GM23338 (cell line): Measurements from ENCODE around the gene JAKMIP3. TPM values are rescaled to one million over a fixed set of nuclear protein-coding genes. Genes with fewer than 3 reads are reported as not detected.

Experiments
- ATAC-seq: fragments of 200-7000 bp; cut with Tn5 transposase; 3 replicates; pipeline ENCODE4 v1.9.1; 2020
- DNase-seq: peaks from one replicate; pipeline ENCODE4 v3.0.0-alpha.2; 2015; ENCODE audit warnings: low spot score
- H2AFZ ChIP-seq: fragments of 200-600 bp; sonication (generic); 2 replicates; pipeline ENCODE4 v1.8.0; 2016; ENCODE audit warnings: antibody characterized with exemption, mild to moderate bottlenecking, moderate library complexity
- H3F3A ChIP-seq: fragments of 200-600 bp; sonication (generic); replicated peaks from 2 replicates; pipeline ENCODE4 v1.8.0; 2017; ENCODE audit warnings: antibody characterized with exemption, mixed run types, low read depth
- H3K27ac ChIP-seq: fragments of 200-600 bp; sonication (generic); 2 replicates; pipeline ENCODE4 v1.6.1; 2016; ENCODE audit warnings: low read depth
- H3K27me3 ChIP-seq: fragments of 200-600 bp; sonication (generic); 2 replicates; pipeline ENCODE4 v1.8.0; 2016; ENCODE audit warnings: mild to moderate bottlenecking, mixed run types, moderate library complexity; ENCODE audit not compliant: insufficient read depth
- H3K36me3 ChIP-seq: fragments of 200-600 bp; sonication (generic); 2 replicates; pipeline ENCODE4 v1.8.0; 2016; ENCODE audit warnings: mild to moderate bottlenecking; ENCODE audit not compliant: insufficient read depth
- H3K4me1 ChIP-seq: fragments of 200-600 bp; sonication (generic); 2 replicates; pipeline ENCODE4 v1.8.0; 2016; ENCODE audit warnings: mild to moderate bottlenecking, moderate library complexity; ENCODE audit not compliant: insufficient read depth
- H3K4me2 ChIP-seq: fragments of 200-600 bp; sonication (generic); 2 replicates; pipeline ENCODE4 v1.7.1; 2017; ENCODE audit warnings: mixed run types
- H3K4me3 ChIP-seq: fragments of 200-600 bp; sonication (generic); 2 replicates; pipeline ENCODE4 v1.6.1; 2016; ENCODE audit warnings: mixed run types
- H3K79me2 ChIP-seq: fragments of 200-600 bp; sonication (generic); replicated peaks from 2 replicates; pipeline ENCODE4 v1.8.0; 2017; ENCODE audit warnings: mild to moderate bottlenecking; ENCODE audit not compliant: insufficient read depth
- H3K9me2 ChIP-seq: fragments of 200-600 bp; sonication (generic); 2 replicates; pipeline ENCODE4 v1.8.0; 2017; ENCODE audit not compliant: insufficient read depth
- H4K20me1 ChIP-seq: fragments of 200-600 bp; sonication (generic); replicated peaks from 2 replicates; pipeline ENCODE4 v1.8.0; 2017; ENCODE audit warnings: mild to moderate bottlenecking; ENCODE audit not compliant: insufficient read depth
- H3K27ac Mint-ChIP-seq: 2 replicates; pipeline ENCODE4 v1.8.0; 2020; ENCODE audit warnings: inconsistent platforms, mild to moderate bottlenecking, moderate library complexity, mixed read lengths
- H3K27me3 Mint-ChIP-seq: 3 replicates; pipeline ENCODE4 v1.8.0; 2022; ENCODE audit warnings: low read depth, mild to moderate bottlenecking, moderate library complexity, mixed read lengths, inconsistent platforms; ENCODE audit not compliant: insufficient read depth, poor library complexity
- H3K36me3 Mint-ChIP-seq: 3 replicates; pipeline ENCODE4 v1.8.0; 2021; ENCODE audit warnings: low read depth, mild to moderate bottlenecking, inconsistent platforms, moderate library complexity, mixed read lengths
- H3K4me1 Mint-ChIP-seq: 3 replicates; pipeline ENCODE4 v1.8.0; 2020; ENCODE audit warnings: mild to moderate bottlenecking, inconsistent platforms, mixed read lengths
- H3K4me3 Mint-ChIP-seq: 3 replicates; pipeline ENCODE4 v1.8.0; 2021; ENCODE audit warnings: moderate library complexity, mild to moderate bottlenecking, inconsistent platforms, mixed read lengths
- H3K9me3 Mint-ChIP-seq: 3 replicates; pipeline ENCODE4 v1.8.0; 2020; ENCODE audit warnings: moderate library complexity, mild to moderate bottlenecking, inconsistent platforms, mixed read lengths
- CREB1 ChIP-seq: fragments of 250-450 bp; sonication (Bioruptor Pico); IDR thresholded peaks from 2 replicates; pipeline ENCODE4 v1.5.0; 2020; ENCODE audit warnings: low read depth, mild to moderate bottlenecking, moderate library complexity
- EZH2 ChIP-seq: fragments of 200-600 bp; sonication (generic); IDR thresholded peaks from one replicate; pipeline ENCODE4 v1.8.0; 2017; ENCODE audit warnings: antibody characterized with exemption, mild to moderate bottlenecking, low read depth; ENCODE audit not compliant: unreplicated experiment
- EZH2phosphoT487 ChIP-seq: fragments of 200-600 bp; sonication (generic); IDR thresholded peaks from one replicate; pipeline ENCODE4 v1.8.1; 2018; ENCODE audit warnings: antibody characterized with exemption; ENCODE audit not compliant: unreplicated experiment
- NANOG ChIP-seq: IDR thresholded peaks from 2 replicates; pipeline ENCODE4 v1.6.1; 2016; ENCODE audit warnings: antibody characterized with exemption, borderline replicate concordance
- POLR2AphosphoS5 ChIP-seq: IDR thresholded peaks from 2 replicates; pipeline ENCODE4 v1.6.1; 2016; ENCODE audit warnings: antibody characterized with exemption, low read depth
- STAT1 ChIP-seq: IDR thresholded peaks from one replicate; pipeline ENCODE4 v1.6.1; 2016; ENCODE audit warnings: antibody characterized with exemption; ENCODE audit not compliant: unreplicated experiment
- polyA plus RNA-seq: library from polyadenylated mRNA; unstranded; fragments of >200 nt; fragmentation: Nextera tagmentation; extraction: Ambion mirVana; gene quantifications from 2 replicates; pipeline ENCODE4 v1.2.1, GENCODE V29; 2016
- total RNA-seq: library from RNA; depleted of rRNA; stranded (reverse); fragments of >200 nt; shearing (Covaris generic); gene quantifications from 2 replicates; pipeline ENCODE4 v1.2.3, GENCODE V29; 2014
- TF ChIP-seq, protein P1 (sequence below): IDR thresholded peaks from one replicate; pipeline ENCODE4 v1.6.1; 2018; ENCODE audit warnings: antibody characterized with exemption; ENCODE audit not compliant: unreplicated experiment
- TF ChIP-seq, protein P2 (sequence below): IDR thresholded peaks from 2 replicates; pipeline ENCODE4 v1.6.1; 2016; ENCODE audit warnings: antibody characterized with exemption
- TF ChIP-seq, protein P3 (sequence below), 2 experiments: fragments of 200-600 bp in 1 of 2; sonication (generic) in 1 of 2; conservative IDR thresholded peaks; 2 replicates each; pipeline versions ENCODE4 v1.5.1 to v1.6.1; 2016 to 2017; ENCODE audit warnings: antibody characterized with exemption in 2 of 2, low read depth in 2 of 2, mild to moderate bottlenecking in 2 of 2, moderate library complexity in 1 of 2

The JAKMIP3 gene
- total and polyA plus RNA-seq, 2 experiments from 2014 or later = 0.87 to 1.2 TPM

DNA sequence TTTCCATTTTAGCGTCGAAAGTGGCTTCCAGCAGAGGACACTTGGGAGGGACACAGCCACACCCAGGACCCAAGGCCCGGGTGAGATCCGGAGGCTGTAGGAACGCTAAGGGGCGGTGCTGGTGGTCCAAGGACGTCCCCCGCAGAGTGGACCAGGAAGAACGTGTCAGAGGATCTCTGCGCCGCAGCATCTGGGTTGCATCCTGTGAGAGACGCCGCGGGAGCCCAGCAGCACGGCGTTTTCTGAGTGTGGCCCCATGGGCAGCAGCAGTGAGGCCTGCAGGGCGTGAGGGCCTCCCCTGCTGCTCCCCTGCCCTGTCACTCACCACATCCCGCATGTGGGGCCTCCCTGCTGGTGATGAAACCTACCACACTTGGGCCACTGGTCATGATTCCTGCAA is 43.5 kb upstream of the JAKMIP3 start (continued):
- TF ChIP-seq EZH2phosphoT487 (no peak), POLR2AphosphoS5 (no peak), EZH2 (no peak), CREB1 (no peak)
- TF ChIP-seq, protein P1, sequence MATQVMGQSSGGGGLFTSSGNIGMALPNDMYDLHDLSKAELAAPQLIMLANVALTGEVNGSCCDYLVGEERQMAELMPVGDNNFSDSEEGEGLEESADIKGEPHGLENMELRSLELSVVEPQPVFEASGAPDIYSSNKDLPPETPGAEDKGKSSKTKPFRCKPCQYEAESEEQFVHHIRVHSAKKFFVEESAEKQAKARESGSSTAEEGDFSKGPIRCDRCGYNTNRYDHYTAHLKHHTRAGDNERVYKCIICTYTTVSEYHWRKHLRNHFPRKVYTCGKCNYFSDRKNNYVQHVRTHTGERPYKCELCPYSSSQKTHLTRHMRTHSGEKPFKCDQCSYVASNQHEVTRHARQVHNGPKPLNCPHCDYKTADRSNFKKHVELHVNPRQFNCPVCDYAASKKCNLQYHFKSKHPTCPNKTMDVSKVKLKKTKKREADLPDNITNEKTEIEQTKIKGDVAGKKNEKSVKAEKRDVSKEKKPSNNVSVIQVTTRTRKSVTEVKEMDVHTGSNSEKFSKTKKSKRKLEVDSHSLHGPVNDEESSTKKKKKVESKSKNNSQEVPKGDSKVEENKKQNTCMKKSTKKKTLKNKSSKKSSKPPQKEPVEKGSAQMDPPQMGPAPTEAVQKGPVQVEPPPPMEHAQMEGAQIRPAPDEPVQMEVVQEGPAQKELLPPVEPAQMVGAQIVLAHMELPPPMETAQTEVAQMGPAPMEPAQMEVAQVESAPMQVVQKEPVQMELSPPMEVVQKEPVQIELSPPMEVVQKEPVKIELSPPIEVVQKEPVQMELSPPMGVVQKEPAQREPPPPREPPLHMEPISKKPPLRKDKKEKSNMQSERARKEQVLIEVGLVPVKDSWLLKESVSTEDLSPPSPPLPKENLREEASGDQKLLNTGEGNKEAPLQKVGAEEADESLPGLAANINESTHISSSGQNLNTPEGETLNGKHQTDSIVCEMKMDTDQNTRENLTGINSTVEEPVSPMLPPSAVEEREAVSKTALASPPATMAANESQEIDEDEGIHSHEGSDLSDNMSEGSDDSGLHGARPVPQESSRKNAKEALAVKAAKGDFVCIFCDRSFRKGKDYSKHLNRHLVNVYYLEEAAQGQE = no peak
- TF ChIP-seq, protein P2, sequence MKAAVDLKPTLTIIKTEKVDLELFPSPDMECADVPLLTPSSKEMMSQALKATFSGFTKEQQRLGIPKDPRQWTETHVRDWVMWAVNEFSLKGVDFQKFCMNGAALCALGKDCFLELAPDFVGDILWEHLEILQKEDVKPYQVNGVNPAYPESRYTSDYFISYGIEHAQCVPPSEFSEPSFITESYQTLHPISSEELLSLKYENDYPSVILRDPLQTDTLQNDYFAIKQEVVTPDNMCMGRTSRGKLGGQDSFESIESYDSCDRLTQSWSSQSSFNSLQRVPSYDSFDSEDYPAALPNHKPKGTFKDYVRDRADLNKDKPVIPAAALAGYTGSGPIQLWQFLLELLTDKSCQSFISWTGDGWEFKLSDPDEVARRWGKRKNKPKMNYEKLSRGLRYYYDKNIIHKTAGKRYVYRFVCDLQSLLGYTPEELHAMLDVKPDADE = no peak

DNA sequence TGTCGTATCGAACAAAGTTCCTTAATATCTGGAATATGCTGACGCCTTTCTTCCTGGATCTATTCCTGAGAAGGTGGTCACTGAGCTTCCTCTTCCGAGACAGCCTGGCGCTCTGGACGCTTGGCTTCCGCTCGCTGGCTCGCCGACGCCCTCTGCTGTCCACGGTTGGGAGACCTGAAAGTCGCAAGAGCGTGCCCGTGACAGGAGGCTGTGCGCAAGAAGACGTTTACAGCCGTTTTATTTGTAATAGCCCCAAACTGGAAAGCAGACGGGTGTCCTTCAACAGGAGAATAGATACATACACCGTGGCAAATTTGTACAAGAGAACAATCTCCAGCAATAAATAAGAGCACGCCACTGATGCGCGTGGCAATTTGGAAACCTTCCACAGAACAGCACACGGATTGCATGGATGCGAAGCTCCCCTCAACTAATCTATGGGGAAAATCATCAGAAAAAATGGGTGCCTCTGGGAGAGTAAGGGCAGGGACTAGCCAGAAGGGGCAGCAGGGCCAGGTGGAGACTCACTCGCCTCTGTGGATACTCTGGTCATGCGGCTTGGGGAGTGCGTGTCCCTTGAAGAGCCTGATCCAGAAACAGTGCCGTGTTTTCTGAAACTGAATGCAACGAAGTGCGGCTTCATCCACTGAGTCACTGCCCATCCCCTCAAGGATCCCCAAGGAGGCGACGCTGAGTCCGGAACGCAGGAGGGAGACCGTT is 42.5 kb upstream of the JAKMIP3 start:
- peaks cover 5% of the 10 kb centered on the region; the same call in 2 of the 3 replicates for H3K9me3 Mint-ChIP-seq
- Histone ChIP-seq H3F3A (no peaks in the 10 kb centered on the region), H3K4me3 (no peak overlapping the region), H3K79me2 (no peaks in the 10 kb centered on the region), H3K9me2 (no peaks in the 10 kb centered on the region), H3K4me1 (no peaks in the 10 kb centered on the region), H3K36me3 (no peaks in the 10 kb centered on the region), H3K27ac (no peak overlapping the region), H2AFZ (peak overlapping the region; percentile 74), H4K20me1 (no peaks in the 10 kb centered on the region), H3K27me3 (0 out of 2 replicates have a peak, but pooled peaks cover 10% of the 10 kb centered on the region), H3K4me2 (no peak overlapping the region)
- peak; percentile 93 for ATAC-seq
- peak; percentile 84 for DNase-seq
- H3K27ac Mint-ChIP-seq = no peak overlapping the region
- peak overlapping the region; percentile 1; the same call in 1 of the 3 replicates for H3K4me3 Mint-ChIP-seq
- H3K4me1 Mint-ChIP-seq = peaks cover 6% of the 10 kb centered on the region
- no peaks in the 10 kb centered on the region for H3K36me3 Mint-ChIP-seq
- TF ChIP-seq STAT1 = no peak
- TF ChIP-seq EZH2phosphoT487 = no peak
- TF ChIP-seq, protein P3, sequence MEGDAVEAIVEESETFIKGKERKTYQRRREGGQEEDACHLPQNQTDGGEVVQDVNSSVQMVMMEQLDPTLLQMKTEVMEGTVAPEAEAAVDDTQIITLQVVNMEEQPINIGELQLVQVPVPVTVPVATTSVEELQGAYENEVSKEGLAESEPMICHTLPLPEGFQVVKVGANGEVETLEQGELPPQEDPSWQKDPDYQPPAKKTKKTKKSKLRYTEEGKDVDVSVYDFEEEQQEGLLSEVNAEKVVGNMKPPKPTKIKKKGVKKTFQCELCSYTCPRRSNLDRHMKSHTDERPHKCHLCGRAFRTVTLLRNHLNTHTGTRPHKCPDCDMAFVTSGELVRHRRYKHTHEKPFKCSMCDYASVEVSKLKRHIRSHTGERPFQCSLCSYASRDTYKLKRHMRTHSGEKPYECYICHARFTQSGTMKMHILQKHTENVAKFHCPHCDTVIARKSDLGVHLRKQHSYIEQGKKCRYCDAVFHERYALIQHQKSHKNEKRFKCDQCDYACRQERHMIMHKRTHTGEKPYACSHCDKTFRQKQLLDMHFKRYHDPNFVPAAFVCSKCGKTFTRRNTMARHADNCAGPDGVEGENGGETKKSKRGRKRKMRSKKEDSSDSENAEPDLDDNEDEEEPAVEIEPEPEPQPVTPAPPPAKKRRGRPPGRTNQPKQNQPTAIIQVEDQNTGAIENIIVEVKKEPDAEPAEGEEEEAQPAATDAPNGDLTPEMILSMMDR (conservative IDR thresholded peaks at IDR 0.05; ENCODE audit: low read depth in 2 of 2) = peak; percentile 79 to 95
- no peak for TF ChIP-seq POLR2AphosphoS5
- TF ChIP-seq NANOG = no peak
- peaks cover 15% of the 10 kb centered on the region for H3K27me3 Mint-ChIP-seq
